ENCODE data around the gene NHERF1. TPM values are rescaled to one million over a fixed set of nuclear protein-coding genes. Genes with fewer than 3 reads are reported as not detected.
A peak's percentile ranks its signal among the peaks of the same experiment; 100 is the strongest.

The NHERF1 gene
- total and polyA plus RNA-seq, 2 of the 13 experiments (the other 11 are each of a cell fraction or from before 2014, with no cell fraction given) = 169 to 269 TPM

DNA sequence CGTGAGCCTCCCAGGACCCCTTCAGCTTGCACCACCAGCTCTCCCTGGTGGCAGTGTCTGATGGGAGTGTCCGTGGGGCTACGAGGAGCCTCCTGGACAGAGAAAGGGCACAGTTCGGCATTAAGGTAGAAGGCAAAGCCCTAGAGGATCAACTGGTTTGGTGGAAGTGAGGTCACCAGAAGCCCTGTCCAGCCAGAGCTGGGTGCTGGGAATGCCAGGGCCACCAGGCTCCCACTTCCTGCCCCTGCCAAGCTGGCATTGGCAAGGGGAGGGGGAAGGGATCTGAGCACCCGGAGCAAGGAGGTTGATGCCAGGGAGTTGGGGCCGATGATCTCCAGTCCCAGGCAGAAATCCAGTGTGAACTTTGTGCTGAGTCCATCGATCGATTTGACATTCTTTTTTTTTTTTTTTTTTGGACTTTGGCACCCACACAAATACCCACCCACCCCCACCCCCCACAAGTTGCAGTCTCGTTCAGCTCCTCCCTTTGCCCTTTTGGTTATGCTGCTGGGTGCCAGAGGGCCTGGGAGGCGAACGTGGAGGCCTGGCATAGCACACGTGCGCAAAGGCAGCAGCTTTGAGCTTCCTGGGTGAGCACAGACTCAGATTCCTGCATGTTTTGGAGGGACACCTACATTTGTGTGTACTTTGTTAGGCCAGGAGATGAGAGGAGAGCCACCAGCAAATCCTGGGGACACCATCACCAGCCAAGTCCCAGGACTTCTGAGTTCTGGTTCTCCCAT, 2.1 kb downstream of the NHERF1 start (continued):
- TF ChIP-seq, protein P1, sequence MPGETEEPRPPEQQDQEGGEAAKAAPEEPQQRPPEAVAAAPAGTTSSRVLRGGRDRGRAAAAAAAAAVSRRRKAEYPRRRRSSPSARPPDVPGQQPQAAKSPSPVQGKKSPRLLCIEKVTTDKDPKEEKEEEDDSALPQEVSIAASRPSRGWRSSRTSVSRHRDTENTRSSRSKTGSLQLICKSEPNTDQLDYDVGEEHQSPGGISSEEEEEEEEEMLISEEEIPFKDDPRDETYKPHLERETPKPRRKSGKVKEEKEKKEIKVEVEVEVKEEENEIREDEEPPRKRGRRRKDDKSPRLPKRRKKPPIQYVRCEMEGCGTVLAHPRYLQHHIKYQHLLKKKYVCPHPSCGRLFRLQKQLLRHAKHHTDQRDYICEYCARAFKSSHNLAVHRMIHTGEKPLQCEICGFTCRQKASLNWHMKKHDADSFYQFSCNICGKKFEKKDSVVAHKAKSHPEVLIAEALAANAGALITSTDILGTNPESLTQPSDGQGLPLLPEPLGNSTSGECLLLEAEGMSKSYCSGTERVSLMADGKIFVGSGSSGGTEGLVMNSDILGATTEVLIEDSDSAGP (CRISPR knock-in tag; IDR thresholded peaks at IDR 0.05; ENCODE audit: borderline replicate concordance) = peak; percentile 92
- TF ChIP-seq EEA1 (CRISPR knock-in tag; IDR thresholded peaks at IDR 0.05; ENCODE audit: borderline replicate concordance) = no peak
- TF ChIP-seq, protein P2, sequence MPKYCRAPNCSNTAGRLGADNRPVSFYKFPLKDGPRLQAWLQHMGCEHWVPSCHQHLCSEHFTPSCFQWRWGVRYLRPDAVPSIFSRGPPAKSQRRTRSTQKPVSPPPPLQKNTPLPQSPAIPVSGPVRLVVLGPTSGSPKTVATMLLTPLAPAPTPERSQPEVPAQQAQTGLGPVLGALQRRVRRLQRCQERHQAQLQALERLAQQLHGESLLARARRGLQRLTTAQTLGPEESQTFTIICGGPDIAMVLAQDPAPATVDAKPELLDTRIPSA (CRISPR knock-in tag; IDR thresholded peaks at IDR 0.05; ENCODE audit: borderline replicate concordance) = no peak
- TF ChIP-seq, protein P3, sequence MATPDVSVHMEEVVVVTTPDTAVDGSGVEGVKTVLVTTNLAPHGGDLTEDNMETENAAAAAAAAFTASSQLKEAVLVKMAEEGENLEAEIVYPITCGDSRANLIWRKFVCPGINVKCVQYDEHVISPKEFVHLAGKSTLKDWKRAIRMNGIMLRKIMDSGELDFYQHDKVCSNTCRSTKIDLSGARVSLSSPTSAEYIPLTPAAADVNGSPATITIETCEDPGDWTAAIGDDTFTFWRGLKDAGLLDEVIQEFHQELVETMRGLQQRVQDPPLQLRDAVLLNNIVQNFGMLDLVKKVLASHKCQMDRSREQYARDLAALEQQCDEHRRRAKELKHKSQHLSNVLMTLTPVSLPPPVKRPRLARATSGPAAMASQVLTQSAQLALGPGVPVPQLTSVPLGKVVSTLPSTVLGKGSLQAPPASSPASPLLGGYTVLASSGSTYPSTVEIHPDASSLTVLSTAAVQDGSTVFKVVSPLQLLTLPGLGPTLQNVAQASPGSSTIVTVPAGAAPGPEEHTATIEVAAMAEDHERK (CRISPR knock-in tag; IDR thresholded peaks at IDR 0.05; ENCODE audit: low read depth) = no peak
- peak; percentile 82 for TF ChIP-seq ZFY (CRISPR knock-in tag; IDR thresholded peaks at IDR 0.05)
- peak; percentile 84; the same call in 1 of the 2 replicates for TF ChIP-seq ZNF367 (CRISPR knock-in tag; IDR thresholded peaks at IDR 0.05; ENCODE audit: borderline replicate concordance)
- no peak for TF ChIP-seq ZSCAN30 (CRISPR knock-in tag; IDR thresholded peaks at IDR 0.05)
- no peak; the same call in 1 of the 2 replicates for TF ChIP-seq EHMT2 (IDR thresholded peaks at IDR 0.05; ENCODE audit: borderline replicate concordance, low read depth, low read length)
- TF ChIP-seq PCBP1 (IDR thresholded peaks at IDR 0.05; ENCODE audit: borderline replicate concordance, low read depth, low read length) = no peak
- peak; percentile 18; the same call in 1 of the 2 replicates for TF ChIP-seq NR1H2 (CRISPR knock-in tag; IDR thresholded peaks at IDR 0.05; ENCODE audit: borderline replicate concordance, low read depth)
- peak; percentile 68; the same call in 1 of the 2 replicates for TF ChIP-seq TOPORS (CRISPR knock-in tag; IDR thresholded peaks at IDR 0.05)
- TF ChIP-seq, protein P4, sequence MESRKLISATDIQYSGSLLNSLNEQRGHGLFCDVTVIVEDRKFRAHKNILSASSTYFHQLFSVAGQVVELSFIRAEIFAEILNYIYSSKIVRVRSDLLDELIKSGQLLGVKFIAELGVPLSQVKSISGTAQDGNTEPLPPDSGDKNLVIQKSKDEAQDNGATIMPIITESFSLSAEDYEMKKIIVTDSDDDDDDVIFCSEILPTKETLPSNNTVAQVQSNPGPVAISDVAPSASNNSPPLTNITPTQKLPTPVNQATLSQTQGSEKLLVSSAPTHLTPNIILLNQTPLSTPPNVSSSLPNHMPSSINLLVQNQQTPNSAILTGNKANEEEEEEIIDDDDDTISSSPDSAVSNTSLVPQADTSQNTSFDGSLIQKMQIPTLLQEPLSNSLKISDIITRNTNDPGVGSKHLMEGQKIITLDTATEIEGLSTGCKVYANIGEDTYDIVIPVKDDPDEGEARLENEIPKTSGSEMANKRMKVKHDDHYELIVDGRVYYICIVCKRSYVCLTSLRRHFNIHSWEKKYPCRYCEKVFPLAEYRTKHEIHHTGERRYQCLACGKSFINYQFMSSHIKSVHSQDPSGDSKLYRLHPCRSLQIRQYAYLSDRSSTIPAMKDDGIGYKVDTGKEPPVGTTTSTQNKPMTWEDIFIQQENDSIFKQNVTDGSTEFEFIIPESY (CRISPR knock-in tag; IDR thresholded peaks at IDR 0.05) = peak; percentile 56
- TF ChIP-seq, protein P5, sequence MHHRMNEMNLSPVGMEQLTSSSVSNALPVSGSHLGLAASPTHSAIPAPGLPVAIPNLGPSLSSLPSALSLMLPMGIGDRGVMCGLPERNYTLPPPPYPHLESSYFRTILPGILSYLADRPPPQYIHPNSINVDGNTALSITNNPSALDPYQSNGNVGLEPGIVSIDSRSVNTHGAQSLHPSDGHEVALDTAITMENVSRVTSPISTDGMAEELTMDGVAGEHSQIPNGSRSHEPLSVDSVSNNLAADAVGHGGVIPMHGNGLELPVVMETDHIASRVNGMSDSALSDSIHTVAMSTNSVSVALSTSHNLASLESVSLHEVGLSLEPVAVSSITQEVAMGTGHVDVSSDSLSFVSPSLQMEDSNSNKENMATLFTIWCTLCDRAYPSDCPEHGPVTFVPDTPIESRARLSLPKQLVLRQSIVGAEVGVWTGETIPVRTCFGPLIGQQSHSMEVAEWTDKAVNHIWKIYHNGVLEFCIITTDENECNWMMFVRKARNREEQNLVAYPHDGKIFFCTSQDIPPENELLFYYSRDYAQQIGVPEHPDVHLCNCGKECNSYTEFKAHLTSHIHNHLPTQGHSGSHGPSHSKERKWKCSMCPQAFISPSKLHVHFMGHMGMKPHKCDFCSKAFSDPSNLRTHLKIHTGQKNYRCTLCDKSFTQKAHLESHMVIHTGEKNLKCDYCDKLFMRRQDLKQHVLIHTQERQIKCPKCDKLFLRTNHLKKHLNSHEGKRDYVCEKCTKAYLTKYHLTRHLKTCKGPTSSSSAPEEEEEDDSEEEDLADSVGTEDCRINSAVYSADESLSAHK (CRISPR knock-in tag; IDR thresholded peaks at IDR 0.05; ENCODE audit: borderline replicate concordance) = no peak
- TF ChIP-seq, protein P6, sequence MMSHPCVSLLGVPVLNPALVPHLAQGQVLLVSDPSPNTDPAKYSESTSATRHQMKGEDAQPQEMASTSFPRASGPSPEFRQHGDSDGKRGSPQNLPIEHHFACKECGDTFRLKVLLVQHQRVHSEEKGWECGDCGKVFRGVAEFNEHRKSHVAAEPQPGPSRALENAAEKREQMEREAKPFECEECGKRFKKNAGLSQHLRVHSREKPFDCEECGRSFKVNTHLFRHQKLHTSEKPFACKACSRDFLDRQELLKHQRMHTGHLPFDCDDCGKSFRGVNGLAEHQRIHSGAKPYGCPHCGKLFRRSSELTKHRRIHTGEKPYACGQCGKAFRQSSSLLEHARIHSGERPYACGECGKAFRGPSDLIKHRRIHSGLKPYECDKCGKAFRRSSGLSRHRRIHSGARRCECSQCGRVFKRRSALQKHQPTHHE (CRISPR knock-in tag; IDR thresholded peaks at IDR 0.05; ENCODE audit: borderline replicate concordance) = 0 out of 2 replicates have a peak, but pooled peaks have one; percentile 67
- TF ChIP-seq ZNF274 (CRISPR knock-in tag; IDR thresholded peaks at IDR 0.05) = no peak
- no peak; the same call in 1 of the 2 replicates for TF ChIP-seq KLF6 (CRISPR knock-in tag; IDR thresholded peaks at IDR 0.05)
